K562 (cell line): Measurements from ENCODE around the gene NEURL1. TPM values are rescaled to one million over a fixed set of nuclear protein-coding genes. Genes with fewer than 3 reads are reported as not detected.

Source experiments
- ATAC-seq: fragments of 200-7000 bp; cut with Tn5 transposase; 3 replicates; pipeline ENCODE4 v1.9.1; 2020; ENCODE audit warnings: moderate library complexity
- BruUV-seq: library from RNA; stranded (reverse); fragments of 400-500 nt; replicated peaks from 2 replicates; lab custom pipeline; 2021; lab: Mats Ljungman, UMichigan
- CTCF ChIA-PET: fragments of 300-600 bp; formaldehyde crosslinking; extraction: SDS; loops from one replicate; lab custom pipeline; 2021; ENCODE audit warnings: low intra/inter-chr PET ratio; lab: Yijun Ruan, JAX
- POLR2A ChIA-PET: fragments of 300-600, 350-650 bp; sonication (Branson Sonifier 250); formaldehyde crosslinking; extraction: SDS; loops from one replicate; lab custom pipeline; 2021; ENCODE audit warnings: antibody characterized with exemption, inconsistent platforms; lab: Yijun Ruan, JAX
- DNase-seq, 4 experiments: peaks; one replicate each; pipeline versions ENCODE4 v3.0.0 to v3.0.0-alpha.2; 2011 to 2018; ENCODE audit warnings: low spot score in 3 of 4, mixed read lengths in 3 of 4; ENCODE audit errors: extremely low read depth in 1 of 4
- FAIRE-seq: peaks from 2 replicates; lab custom pipeline; 2011; peaks lifted over from hg19 to GRCh38; lab: Jason Lieb, UNC
- H2AFZ ChIP-seq: 2 replicates; pipeline ENCODE4 v1.6.0; 2011; ENCODE audit warnings: low read depth, low read length, control low read depth, inconsistent platforms
- H3K27ac ChIP-seq: fragments of 200-600 bp; 3 replicates; pipeline ENCODE4 v1.8.0; 2011; ENCODE audit warnings: low read depth, mild to moderate bottlenecking, control low read depth, inconsistent platforms, low read length, moderate library complexity, mixed read lengths; ENCODE audit errors: extremely low read depth
- H3K27me3 ChIP-seq, 2 experiments: fragments of 300-600 bp in 1 of 2; 2 replicates in 1 of 2; 3 replicates in 1 of 2; pipeline versions ENCODE4 v1.6.0 to v1.8.0; 2011; ENCODE audit warnings: inconsistent platforms in 2 of 2, low read length in 2 of 2, mild to moderate bottlenecking in 1 of 2, mixed read lengths in 1 of 2, moderate library complexity in 1 of 2; ENCODE audit not compliant: control insufficient read depth in 2 of 2, insufficient read depth in 2 of 2
- H3K36me3 ChIP-seq: fragments of 300-600 bp; 3 replicates; pipeline ENCODE4 v1.8.0; 2011; ENCODE audit warnings: mild to moderate bottlenecking, low read length, inconsistent platforms; ENCODE audit not compliant: control insufficient read depth, insufficient read depth
- H3K4me1 ChIP-seq, 2 experiments: fragments of 200-600 bp in 1 of 2; replicated peaks in 1 of 2; 2 replicates in 1 of 2; 3 replicates in 1 of 2; pipeline versions ENCODE4 v1.5.1 to v1.8.0; 2011; ENCODE audit warnings: inconsistent platforms in 2 of 2, low read length in 2 of 2, mild to moderate bottlenecking in 1 of 2, mixed read lengths in 1 of 2, moderate library complexity in 1 of 2; ENCODE audit not compliant: control insufficient read depth in 2 of 2, insufficient read depth in 2 of 2
- H3K4me2 ChIP-seq: 2 replicates; pipeline ENCODE4 v1.6.1; 2011; ENCODE audit warnings: low read length, control low read depth, inconsistent platforms, mixed read lengths; ENCODE audit not compliant: insufficient read depth
- H3K4me3 ChIP-seq: fragments of 200-600 bp; sonication (generic), shearing (Covaris generic); 2 replicates; pipeline ENCODE4 v1.5.1; 2016; ENCODE audit warnings: control low read depth, inconsistent platforms
- H3K79me2 ChIP-seq: fragments of 200-600 bp; 3 replicates; pipeline ENCODE4 v1.8.0; 2011; ENCODE audit warnings: low read length, inconsistent platforms; ENCODE audit not compliant: control insufficient read depth, insufficient read depth
- H3K9ac ChIP-seq, 2 experiments: 2 replicates each; pipeline versions ENCODE4 v1.6.0 to v1.6.1; 2011; ENCODE audit warnings: low read depth in 2 of 2, low read length in 2 of 2, control low read depth in 1 of 2, inconsistent platforms in 1 of 2, mild to moderate bottlenecking in 1 of 2, mixed read lengths in 1 of 2; ENCODE audit not compliant: insufficient read depth in 1 of 2
- H3K9me1 ChIP-seq: one replicate; pipeline ENCODE4 v1.6.0; 2011; ENCODE audit warnings: inconsistent platforms, mild to moderate bottlenecking, low read length, moderate library complexity; ENCODE audit not compliant: control insufficient read depth, insufficient read depth
- H3K9me3 ChIP-seq: replicated peaks from 2 replicates; pipeline ENCODE4 v1.5.1; 2011; ENCODE audit warnings: low read depth, low read length, inconsistent platforms; ENCODE audit not compliant: control insufficient read depth, insufficient read depth
- H4K20me1 ChIP-seq: replicated peaks from 2 replicates; pipeline ENCODE4 v1.6.1; 2011; ENCODE audit warnings: low read length, inconsistent platforms, mixed read lengths; ENCODE audit not compliant: control insufficient read depth, insufficient read depth
- EGR1 ChIP-seq: fragments of 450-650 bp; conservative IDR thresholded peaks from 2 replicates; pipeline ENCODE4 v1.6.1; 2017; ENCODE audit warnings: mild to moderate bottlenecking
- IRF2 ChIP-seq: sonication (generic); formaldehyde crosslinking; IDR thresholded peaks from 2 replicates; pipeline ENCODE4 v1.8.1; 2022; ENCODE audit warnings: mild to moderate bottlenecking, missing genetic modification reagents
- LEF1 ChIP-seq: fragments of 450-650 bp; IDR thresholded peaks from 2 replicates; pipeline ENCODE4 v1.6.1; 2016; ENCODE audit warnings: mild to moderate bottlenecking
- POLR3G ChIP-seq: IDR thresholded peaks from 2 replicates; pipeline ENCODE4 v1.6.1; 2011; ENCODE audit not compliant: insufficient read length, insufficient replicate concordance; ENCODE audit errors: extremely low read depth
- WGBS: fragments of 100-300 bp; shearing (Covaris generic); methylation state at CpG from one replicate; pipeline ENCODE4 v1.1.6; 2016; ENCODE audit warnings: low coverage, mixed read lengths; ENCODE audit not compliant: insufficient coverage; ENCODE audit errors: missing lambda C conversion rate; 5-methylcytosine and 5-hydroxymethylcytosine counted together
- in situ Hi-C: fragments of 300-500 bp; cut with MboI; formaldehyde crosslinking; loops from 4 replicates; pipeline ENCODE4 v1.15.0; 2018; ENCODE audit warnings: inconsistent platforms, mixed read lengths
- intact Hi-C: fragments of 100-400 bp; cut with micrococcal nuclease; formaldehyde crosslinking; loops from 2 replicates; pipeline ENCODE4 v1.14.2; 2022
- polyA plus RNA-seq, 8 experiments: library from polyadenylated mRNA; depleted of rRNA in 4 of 8; stranded (reverse) in 5 of 8; unstranded in 3 of 8; fragments of >200 nt; fragmentation: Nextera tagmentation in 2 of 8; fragmentation: Illumina TruSeq in 1 of 8; extraction: Ambion mirVana in 2 of 8; extraction: Trizol in 1 of 8; gene quantifications; 2 replicates each; pipeline versions ENCODE4 v1.2.1 to v1.2.3, GENCODE V29; 2011 to 2014; ENCODE audit warnings: inconsistent platforms in 1 of 8, missing spikeins in 1 of 8
- total RNA-seq, 7 experiments: library from RNA; depleted of rRNA in 6 of 7; stranded (reverse); fragments of >200 nt in 6 of 7; fragmentation: Illumina TruSeq in 2 of 7; extraction: Trizol in 2 of 7; gene quantifications; 2 replicates each; pipeline versions ENCODE4 v1.2.1 to v1.2.3, GENCODE V29; 2011 to 2021; ENCODE audit warnings: low replicate concordance in 1 of 7
- TF ChIP-seq, protein P1 (sequence below): sonication (generic); formaldehyde crosslinking; IDR thresholded peaks from 2 replicates; pipeline ENCODE4 v1.8.0; 2022; ENCODE audit warnings: mild to moderate bottlenecking, missing genetic modification reagents

The NEURL1 gene
- total and polyA plus RNA-seq, 9 of the 15 experiments (the other 6 are each of a cell fraction or from before 2014, with no cell fraction given): 0.01 to 0.45 (median 0.16) TPM; not detected in 5

DNA sequence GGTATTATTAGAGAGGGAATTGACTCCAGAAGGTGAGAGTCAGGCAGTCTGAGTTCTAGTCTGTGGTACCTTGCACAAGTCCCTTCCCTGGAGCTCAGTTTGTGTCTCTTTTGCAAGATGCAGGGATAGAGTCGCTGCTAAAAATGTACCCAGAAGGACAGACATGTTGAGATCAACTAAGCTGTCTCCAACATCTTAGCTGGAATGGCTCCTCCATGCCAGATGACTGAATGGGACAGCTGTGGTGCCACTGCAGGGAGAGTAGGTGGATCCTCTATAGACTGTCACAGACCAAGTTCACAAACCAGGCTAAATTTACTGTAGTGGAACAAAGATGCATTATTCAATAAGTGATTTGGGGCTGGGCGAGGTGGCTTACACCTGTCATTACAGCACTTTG, 120.1 kb downstream of the NEURL1 start (continued):
- no peak for TF ChIP-seq IRF2
- TF ChIP-seq, protein P1, sequence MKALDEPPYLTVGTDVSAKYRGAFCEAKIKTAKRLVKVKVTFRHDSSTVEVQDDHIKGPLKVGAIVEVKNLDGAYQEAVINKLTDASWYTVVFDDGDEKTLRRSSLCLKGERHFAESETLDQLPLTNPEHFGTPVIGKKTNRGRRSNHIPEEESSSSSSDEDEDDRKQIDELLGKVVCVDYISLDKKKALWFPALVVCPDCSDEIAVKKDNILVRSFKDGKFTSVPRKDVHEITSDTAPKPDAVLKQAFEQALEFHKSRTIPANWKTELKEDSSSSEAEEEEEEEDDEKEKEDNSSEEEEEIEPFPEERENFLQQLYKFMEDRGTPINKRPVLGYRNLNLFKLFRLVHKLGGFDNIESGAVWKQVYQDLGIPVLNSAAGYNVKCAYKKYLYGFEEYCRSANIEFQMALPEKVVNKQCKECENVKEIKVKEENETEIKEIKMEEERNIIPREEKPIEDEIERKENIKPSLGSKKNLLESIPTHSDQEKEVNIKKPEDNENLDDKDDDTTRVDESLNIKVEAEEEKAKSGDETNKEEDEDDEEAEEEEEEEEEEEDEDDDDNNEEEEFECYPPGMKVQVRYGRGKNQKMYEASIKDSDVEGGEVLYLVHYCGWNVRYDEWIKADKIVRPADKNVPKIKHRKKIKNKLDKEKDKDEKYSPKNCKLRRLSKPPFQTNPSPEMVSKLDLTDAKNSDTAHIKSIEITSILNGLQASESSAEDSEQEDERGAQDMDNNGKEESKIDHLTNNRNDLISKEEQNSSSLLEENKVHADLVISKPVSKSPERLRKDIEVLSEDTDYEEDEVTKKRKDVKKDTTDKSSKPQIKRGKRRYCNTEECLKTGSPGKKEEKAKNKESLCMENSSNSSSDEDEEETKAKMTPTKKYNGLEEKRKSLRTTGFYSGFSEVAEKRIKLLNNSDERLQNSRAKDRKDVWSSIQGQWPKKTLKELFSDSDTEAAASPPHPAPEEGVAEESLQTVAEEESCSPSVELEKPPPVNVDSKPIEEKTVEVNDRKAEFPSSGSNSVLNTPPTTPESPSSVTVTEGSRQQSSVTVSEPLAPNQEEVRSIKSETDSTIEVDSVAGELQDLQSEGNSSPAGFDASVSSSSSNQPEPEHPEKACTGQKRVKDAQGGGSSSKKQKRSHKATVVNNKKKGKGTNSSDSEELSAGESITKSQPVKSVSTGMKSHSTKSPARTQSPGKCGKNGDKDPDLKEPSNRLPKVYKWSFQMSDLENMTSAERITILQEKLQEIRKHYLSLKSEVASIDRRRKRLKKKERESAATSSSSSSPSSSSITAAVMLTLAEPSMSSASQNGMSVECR (CRISPR knock-in tag): no peak
- TF ChIP-seq LEF1: no peak
- TF ChIP-seq, all 486 proteins: peak for 0

DNA sequence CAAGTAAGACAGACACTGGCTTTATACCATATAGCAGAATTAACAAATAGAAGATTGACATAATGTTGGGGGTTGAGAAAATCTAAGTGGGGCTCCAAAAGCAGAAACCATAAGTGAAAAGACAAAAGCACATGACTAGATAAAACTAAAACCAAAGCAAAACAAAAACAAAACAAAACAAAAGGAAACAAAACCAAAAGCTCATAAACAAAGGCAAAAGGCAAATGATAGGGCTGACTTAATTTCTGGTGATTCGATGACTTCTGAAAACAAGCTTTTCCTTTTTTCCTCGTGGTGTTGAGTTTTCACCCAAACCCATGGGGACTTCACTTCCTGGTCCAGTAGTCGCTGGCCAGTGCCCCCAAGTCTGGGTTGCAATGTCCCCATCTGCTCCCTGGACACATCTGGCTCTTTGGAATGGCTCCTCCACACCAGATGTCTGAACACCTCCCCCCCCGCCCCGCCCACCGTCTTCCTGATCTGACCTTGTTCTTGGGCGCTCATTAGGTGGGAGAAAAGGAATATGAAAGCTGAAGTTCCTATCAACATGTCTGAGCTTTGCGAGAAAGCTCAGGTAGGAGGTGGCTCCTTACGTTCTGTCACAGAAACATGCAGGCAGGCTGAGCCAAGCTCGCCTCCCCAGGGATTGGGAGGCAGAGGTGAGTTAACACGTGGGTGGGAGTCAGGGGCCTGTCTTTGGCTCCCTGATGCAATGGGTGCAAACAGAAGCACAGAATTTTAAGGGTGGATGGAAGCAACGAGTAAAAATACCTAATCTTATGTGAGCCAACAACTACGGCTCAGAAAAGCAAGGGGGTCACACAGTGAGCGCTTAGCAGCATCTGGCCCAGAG, 121.0 kb downstream of the NEURL1 start:
- H2AFZ ChIP-seq: no peak overlapping the region; the same call in 1 of the 2 replicates
- TF ChIP-seq POLR3G (no peak), EGR1 (peak; percentile 50)
- no peaks in the 10 kb centered on the region for H3K27me3 ChIP-seq
- peaks cover 61% of the 10 kb centered on the region in 2 experiments for H3K4me1 ChIP-seq
- H3K36me3 ChIP-seq: peaks cover 48% of the 10 kb centered on the region; the same call in 2 of the 3 replicates
- BruUV-seq: no TSS peak
- peak overlapping the region; percentile 36; the same call in 1 of the 3 replicates for H3K27ac ChIP-seq
- ChIA-PET POLR2A (interaction anchor here (0.5 to 1.4 kb wide), 4 partner anchors 12 to 34 kb away, joined by 3 to 4 read pairs (median 4); no protein-coding TSS in a partner anchor), CTCF (no interaction called here)
- H3K4me3 ChIP-seq: no peak overlapping the region
- FAIRE-seq (no peak), DNase-seq (peak in 2 of 4 experiments; percentile 30 to 31), ATAC-seq (no peak)
- H3K79me2 ChIP-seq: no peaks in the 10 kb centered on the region
- intact Hi-C loops: loop anchor here (5.0 kb wide), 1 partner anchor 53 kb away; no protein-coding TSS in a partner anchor
- peaks cover 4% of the 10 kb centered on the region for H3K9me1 ChIP-seq
- H3K9me3 ChIP-seq: no peaks in the 10 kb centered on the region
- no peak overlapping the region for H3K4me2 ChIP-seq
- WGBS: 54% methylated on average over 11 of the region's 14 CpGs
- peak overlapping the region in 1 of 2 experiments; percentile 19; a peak in 1 of 4 replicates for H3K9ac ChIP-seq
- in situ Hi-C loops: no loop called here
- no peaks in the 10 kb centered on the region for H4K20me1 ChIP-seq
